ENCODE data around the gene ZNF212.
A peak's percentile ranks its signal among the peaks of the same experiment; 100 is the strongest.

The ZNF212 gene

GRCh38 chr7:149261829-149262617, 22.6 kb downstream of the ZNF212 start, which contains the start of gene ZNF783 (continued):
- TF ChIP-seq TCF7L2 (IDR thresholded peaks at IDR 0.05; ENCODE audit: borderline replicate concordance, low read depth, low read length): no peak
- TF ChIP-seq ZNF791 (tag by site-specific recombination; IDR thresholded peaks at IDR 0.05): no peak
- TF ChIP-seq ZNF311 (tag by site-specific recombination; IDR thresholded peaks at IDR 0.05; ENCODE audit: borderline replicate concordance): no peak
- 0 out of 2 replicates have a peak, but pooled peaks have one; percentile 71 for TF ChIP-seq ZXDB (tag by site-specific recombination; IDR thresholded peaks at IDR 0.05)
- no peak for TF ChIP-seq SETDB1 (IDR thresholded peaks at IDR 0.05; ENCODE audit: insufficient read length, low read length)
- TF ChIP-seq ZFP69B (tag by site-specific recombination; IDR thresholded peaks at IDR 0.05): no peak; the same call in 1 of the 2 replicates
- no peak for TF ChIP-seq ZNF416 (tag by site-specific recombination; IDR thresholded peaks at IDR 0.05)
- TF ChIP-seq ZNF23 (tag by site-specific recombination; IDR thresholded peaks at IDR 0.05; ENCODE audit: borderline replicate concordance): no peak
- no peak for TF ChIP-seq ZNF623 (tag by site-specific recombination; IDR thresholded peaks at IDR 0.05)
- TF ChIP-seq ZNF449 (tag by site-specific recombination; IDR thresholded peaks at IDR 0.05): peak; percentile 94
- no peak for TF ChIP-seq ZNF280C (tag by site-specific recombination; IDR thresholded peaks at IDR 0.05)
- TF ChIP-seq ZNF175 (tag by site-specific recombination; IDR thresholded peaks at IDR 0.05): no peak
- TF ChIP-seq ZNF19 (tag by site-specific recombination; IDR thresholded peaks at IDR 0.05; ENCODE audit: low read depth): no peak
- TF ChIP-seq REST (tag by site-specific recombination; IDR thresholded peaks at IDR 0.05): no peak
- TF ChIP-seq ZNF426 (tag by site-specific recombination; IDR thresholded peaks at IDR 0.05): no peak
- TF ChIP-seq ZBTB1 (tag by site-specific recombination; IDR thresholded peaks at IDR 0.05): no peak
- TF ChIP-seq ZFP37 (tag by site-specific recombination; IDR thresholded peaks at IDR 0.05): no peak
- 0 out of 2 replicates have a peak, but pooled peaks have one; percentile 33 for TF ChIP-seq ZNF423 (tag by site-specific recombination; IDR thresholded peaks at IDR 0.05)
- TF ChIP-seq OVOL3 (tag by site-specific recombination; IDR thresholded peaks at IDR 0.05): no peak
- TF ChIP-seq PRDM10 (tag by site-specific recombination; IDR thresholded peaks at IDR 0.05): 0 out of 2 replicates have a peak, but pooled peaks have one; percentile 20
- TF ChIP-seq ZNF785 (tag by site-specific recombination; IDR thresholded peaks at IDR 0.05): peak; percentile 74; the same call in 1 of the 2 replicates
- no peak for TF ChIP-seq ZNF701 (tag by site-specific recombination; IDR thresholded peaks at IDR 0.05)
- TF ChIP-seq ZNF580 (tag by site-specific recombination; IDR thresholded peaks at IDR 0.05): no peak
- TF ChIP-seq ZNF670 (tag by site-specific recombination; IDR thresholded peaks at IDR 0.05; ENCODE audit: low read depth): no peak
- TF ChIP-seq SP7 (tag by site-specific recombination; IDR thresholded peaks at IDR 0.05): no peak
- no peak for TF ChIP-seq ZNF112 (tag by site-specific recombination; IDR thresholded peaks at IDR 0.05)
- no peak for TF ChIP-seq ZNF776 (tag by site-specific recombination; IDR thresholded peaks at IDR 0.05; ENCODE audit: borderline replicate concordance)
- no peak for TF ChIP-seq ZNF211 (tag by site-specific recombination; IDR thresholded peaks at IDR 0.05; ENCODE audit: low read depth)
- no peak for TF ChIP-seq ZNF792 (tag by site-specific recombination; IDR thresholded peaks at IDR 0.05)

Measured in HEK293 (cell line).